Activated CD8-positive, alpha-beta T cell treated with anti-CD3 and anti-CD28 coated beads for 36 hours (primary cell): ENCODE data around the gene COX19. TPM values are rescaled to one million over a fixed set of nuclear protein-coding genes. Genes with fewer than 3 reads are reported as not detected.

Experiments used
- ATAC-seq: fragments of 200-7000 bp; cut with Tn5 transposase; one replicate; pipeline ENCODE4 v1.10.0; 2021; ENCODE audit warnings: mild to moderate bottlenecking, moderate library complexity
- CTCF ChIA-PET: fragments of 350-600 bp; sonication (Branson Sonifier 250); formaldehyde crosslinking; loops from one replicate; lab custom pipeline; 2021; ENCODE audit warnings: antibody characterized with exemption; lab: Charles Lee
- POLR2A ChIA-PET: fragments of 350-600 bp; sonication (Branson Sonifier 250); formaldehyde crosslinking; loops from one replicate; lab custom pipeline; 2021; ENCODE audit warnings: antibody characterized with exemption; lab: Charles Lee
- DNase-seq: peaks from one replicate; pipeline ENCODE4 v3.0.0-alpha.2; 2020
- H3K27ac Mint-ChIP-seq: one replicate; pipeline ENCODE4 v1.8.0; 2021; ENCODE audit warnings: mild to moderate bottlenecking, mixed read lengths
- H3K27me3 Mint-ChIP-seq: one replicate; pipeline ENCODE4 v1.8.0; 2021; ENCODE audit warnings: mixed read lengths
- H3K36me3 Mint-ChIP-seq: one replicate; pipeline ENCODE4 v1.8.0; 2021; ENCODE audit warnings: low read depth, mixed read lengths
- H3K4me1 Mint-ChIP-seq: one replicate; pipeline ENCODE4 v1.8.0; 2021; ENCODE audit warnings: low read depth, mixed read lengths
- H3K4me3 Mint-ChIP-seq: one replicate; pipeline ENCODE4 v1.8.0; 2021; ENCODE audit warnings: mild to moderate bottlenecking, moderate library complexity, mixed read lengths
- H3K9me3 Mint-ChIP-seq: one replicate; pipeline ENCODE4 v1.8.0; 2021; ENCODE audit warnings: mixed read lengths
- CTCF ChIP-seq: fragments of 200-600 bp; IDR thresholded peaks from one replicate; pipeline ENCODE4 v1.8.0; 2022; ENCODE audit warnings: antibody characterized with exemption, mild to moderate bottlenecking
- intact Hi-C: fragments of 100-400 bp; cut with micrococcal nuclease; formaldehyde crosslinking; loops from one replicate; pipeline ENCODE4 v1.10.0; 2022
- total RNA-seq, 2 experiments: library from RNA; stranded (reverse); gene quantifications; one replicate each; pipeline ENCODE4 v1.2.3, GENCODE V29; 2021

The COX19 gene
- total RNA-seq, 2 experiments from 2014 or later = 15.5 to 18.0 TPM

GRCh38 chr7:994592-995308 is 19.4 kb upstream of the COX19 start:
- no peaks in the 10 kb centered on the region for H3K27me3 Mint-ChIP-seq
- no peak overlapping the region for H3K4me3 Mint-ChIP-seq
- ATAC-seq (no peak), DNase-seq (no peak)
- H3K9me3 Mint-ChIP-seq = no peaks in the 10 kb centered on the region
- no peak overlapping the region for H3K27ac Mint-ChIP-seq
- no peaks in the 10 kb centered on the region for H3K36me3 Mint-ChIP-seq
- intact Hi-C loops = loop anchor here (5.0 to 10.0 kb wide), 3 partner anchors 50 to 170 kb away; partner anchors contain the start of genes GPR146 and ZFAND2A
- no peak for TF ChIP-seq CTCF
- ChIA-PET CTCF (interaction anchor here (0.6 to 6.3 kb wide), 9 partner anchors 18 to 185 kb away, joined by 3 to 204 read pairs (median 17); partner anchors contain the start of gene COX19), POLR2A (interaction anchor here (0.7 to 4.1 kb wide), 3 partner anchors 19 to 70 kb away, joined by 3 to 19 read pairs (median 13); partner anchors contain the start of gene COX19)
- H3K4me1 Mint-ChIP-seq = peaks cover 5% of the 10 kb centered on the region

- ChIA-PET CTCF (interaction anchor here (0.6 to 6.3 kb wide), 61 partner anchors 8 to 482 kb away, joined by 3 to 204 read pairs (median 6); partner anchors contain the start of genes COX19, GPR146 and ZFAND2A), POLR2A (interaction anchor here (0.8 to 4.1 kb wide), 10 partner anchors 17 to 184 kb away, joined by 3 to 19 read pairs (median 4); partner anchors contain the start of genes COX19 and ZFAND2A)
- intact Hi-C loops = loop anchor here (5.0 to 10.0 kb wide), 3 partner anchors 52 to 172 kb away; partner anchors contain the start of genes GPR146 and ZFAND2A
- Mint-ChIP-seq H3K9me3 (no peaks in the 10 kb centered on the region), H3K27ac (no peak overlapping the region), H3K4me3 (no peak overlapping the region), H3K36me3 (no peaks in the 10 kb centered on the region), H3K27me3 (no peaks in the 10 kb centered on the region), H3K4me1 (peaks cover 5% of the 10 kb centered on the region)
- DNase-seq = peak; percentile 96
- peak; percentile 97 for TF ChIP-seq CTCF
- peak; percentile 98 for ATAC-seq
Measured at GRCh38 chr7:992709-993607, 17.6 kb upstream of the COX19 start.

GRCh38 chr7:991729-992656 is 16.6 kb upstream of the COX19 start:
- H3K36me3 Mint-ChIP-seq = no peaks in the 10 kb centered on the region
- H3K27ac Mint-ChIP-seq = no peak overlapping the region
- intact Hi-C loops = loop anchor here (5.0 to 10.0 kb wide), 3 partner anchors 53 to 173 kb away; partner anchors contain the start of genes GPR146 and ZFAND2A
- DNase-seq (no peak), ATAC-seq (no peak)
- ChIA-PET POLR2A (interaction anchor here (1.4 to 4.1 kb wide), 4 partner anchors 16 to 73 kb away, joined by 3 to 19 read pairs (median 8); partner anchors contain the start of gene COX19), CTCF (interaction anchor here (0.7 to 6.3 kb wide), 37 partner anchors 10 to 201 kb away, joined by 3 to 204 read pairs (median 11); partner anchors contain the start of genes COX19, GPR146 and ZFAND2A)
- no peak for TF ChIP-seq CTCF
- no peak overlapping the region for H3K4me3 Mint-ChIP-seq
- peaks cover 5% of the 10 kb centered on the region for H3K4me1 Mint-ChIP-seq
- H3K27me3 Mint-ChIP-seq = no peaks in the 10 kb centered on the region
- no peaks in the 10 kb centered on the region for H3K9me3 Mint-ChIP-seq
